Fibroblast of lung (primary cell): ENCODE data around the gene PPP4R1. TPM values are rescaled to one million over a fixed set of nuclear protein-coding genes. Genes with fewer than 3 reads are reported as not detected.

Experiments used
- DNase-seq, 2 donors: peaks; one replicate each; pipeline versions ENCODE4 v3.0.0 to v3.0.0-alpha.2; 2010; ENCODE audit warnings: low read depth in 2 of 2
- H2AFZ ChIP-seq: 2 replicates; pipeline ENCODE4 v1.5.1; 2012; ENCODE audit warnings: low read length, control low read depth, inconsistent platforms
- H3K27ac ChIP-seq: 2 replicates; pipeline ENCODE4 v1.5.1; 2011; ENCODE audit warnings: low read length, control low read depth; ENCODE audit not compliant: insufficient read depth
- H3K27me3 ChIP-seq: 2 replicates; pipeline ENCODE4 v1.5.1; 2011; ENCODE audit warnings: mild to moderate bottlenecking, low read length; ENCODE audit not compliant: control insufficient read depth, insufficient read depth
- H3K36me3 ChIP-seq: 2 replicates; pipeline ENCODE4 v1.5.1; 2011; ENCODE audit warnings: low read length; ENCODE audit not compliant: control insufficient read depth, insufficient read depth
- H3K4me1 ChIP-seq: 2 replicates; pipeline ENCODE4 v1.5.1; 2011; ENCODE audit warnings: low read length; ENCODE audit not compliant: control insufficient read depth, insufficient read depth; ENCODE audit errors: extremely low read depth
- H3K4me2 ChIP-seq: 2 replicates; pipeline ENCODE4 v1.5.1; 2011; ENCODE audit warnings: low read length, control low read depth; ENCODE audit not compliant: insufficient read depth; ENCODE audit errors: extremely low read depth
- H3K4me3 ChIP-seq, 4 experiments: fragments of 200-600 bp in 1 of 4; sonication (generic) in 1 of 4; replicated peaks in 1 of 4; 2 replicates each; pipeline ENCODE4 v1.5.1; 2011 to 2016; ENCODE audit warnings: low read length in 4 of 4, low read depth in 3 of 4, mild to moderate bottlenecking in 3 of 4, control low read depth in 2 of 4, inconsistent platforms in 1 of 4, mixed read lengths in 1 of 4; ENCODE audit not compliant: insufficient read depth in 1 of 4; ENCODE audit errors: control extremely low read depth in 1 of 4
- H3K79me2 ChIP-seq: 2 replicates; pipeline ENCODE4 v1.5.1; 2012; ENCODE audit warnings: mild to moderate bottlenecking, low read length, inconsistent platforms; ENCODE audit not compliant: control insufficient read depth, insufficient read depth
- H3K9ac ChIP-seq: 2 replicates; pipeline ENCODE4 v1.5.1; 2011; ENCODE audit warnings: mild to moderate bottlenecking, low read length, control low read depth; ENCODE audit not compliant: insufficient read depth
- H3K9me3 ChIP-seq: 2 replicates; pipeline ENCODE4 v1.5.1; 2012; ENCODE audit warnings: low read depth, low read length; ENCODE audit not compliant: control insufficient read depth, insufficient read depth
- H4K20me1 ChIP-seq: 2 replicates; pipeline ENCODE4 v1.5.1; 2011; ENCODE audit warnings: low read length; ENCODE audit not compliant: control insufficient read depth, insufficient read depth; ENCODE audit errors: extremely low read depth
- EZH2 ChIP-seq: IDR thresholded peaks from 2 replicates; pipeline ENCODE4 v1.5.1; 2012; ENCODE audit warnings: low read length, control low read depth, mild to moderate bottlenecking; ENCODE audit errors: missing control alignments
- polyA minus RNA-seq: library from RNA; depleted of rRNA, polyadenylated mRNA; stranded (reverse); fragments of >200 nt; gene quantifications from 2 replicates; pipeline ENCODE4 v1.2.3, GENCODE V29; 2011; ENCODE audit warnings: low replicate concordance
- polyA plus RNA-seq, 2 donors: library from polyadenylated mRNA; depleted of rRNA in 1 of 2; stranded (reverse) in 1 of 2; unstranded in 1 of 2; fragments of >200 nt; gene quantifications; 2 replicates each; pipeline ENCODE4 v1.2.1, GENCODE V29; 2011 to 2012; ENCODE audit warnings: missing spikeins in 1 of 2
- total RNA-seq: library from RNA; depleted of rRNA; stranded (reverse); fragments of >200 nt; gene quantifications from 2 replicates; pipeline ENCODE4 v1.2.1, GENCODE V29; 2014
- TF ChIP-seq, protein P1 (sequence below), 2 donors: IDR thresholded peaks in 1 of 2; conservative IDR thresholded peaks in 1 of 2; 1 replicate in 1 of 2; 2 replicates in 1 of 2; pipeline ENCODE4 v1.5.1; 2011 to 2012; ENCODE audit warnings: low read length in 2 of 2, control low read depth in 1 of 2, inconsistent platforms in 1 of 2, low read depth in 1 of 2, mild to moderate bottlenecking in 1 of 2

Gene PPP4R1
- total RNA-seq (90.9 and 108 TPM in 2 replicates), polyA plus RNA-seq (83.5 and 92.6 TPM in 2 replicates), polyA minus RNA-seq (90.4 and 187 TPM in 2 replicates)
- polyA plus RNA-seq (2012): 57.9 and 59.3 TPM in 2 replicates

GRCh38 chr18:9614401-9615279 lies at the start of gene PPP4R1:
PPP4R1 (minus strand) TSS chr18:9614559; CDS start chr18:9614484, 75 bp downstream.
- H3K9me3 ChIP-seq: no peaks in the 10 kb centered on the region
- peak within 1 kb of the TSS; percentile 91 for H3K9ac ChIP-seq
- H3K27ac ChIP-seq: peak within 1 kb of the TSS; percentile 94
- no peak within 1 kb of the TSS for H2AFZ ChIP-seq
- peaks cover 3% of the 10 kb centered on the region for H3K36me3 ChIP-seq
- peaks cover 2% of the 10 kb centered on the region for H4K20me1 ChIP-seq
- H3K79me2 ChIP-seq: peaks cover 45% of the 10 kb centered on the region
- peak; percentile 60 to 72 for DNase-seq
- peak within 1 kb of the TSS; percentile 83 for H3K4me2 ChIP-seq
- no peaks in the 10 kb centered on the region for H3K27me3 ChIP-seq
- H3K4me1 ChIP-seq: peaks cover 14% of the 10 kb centered on the region
- H3K4me3 ChIP-seq: peak within 1 kb of the TSS; percentile 67 to 91 (median 76)
- no peak for TF ChIP-seq EZH2
- TF ChIP-seq, protein P1, sequence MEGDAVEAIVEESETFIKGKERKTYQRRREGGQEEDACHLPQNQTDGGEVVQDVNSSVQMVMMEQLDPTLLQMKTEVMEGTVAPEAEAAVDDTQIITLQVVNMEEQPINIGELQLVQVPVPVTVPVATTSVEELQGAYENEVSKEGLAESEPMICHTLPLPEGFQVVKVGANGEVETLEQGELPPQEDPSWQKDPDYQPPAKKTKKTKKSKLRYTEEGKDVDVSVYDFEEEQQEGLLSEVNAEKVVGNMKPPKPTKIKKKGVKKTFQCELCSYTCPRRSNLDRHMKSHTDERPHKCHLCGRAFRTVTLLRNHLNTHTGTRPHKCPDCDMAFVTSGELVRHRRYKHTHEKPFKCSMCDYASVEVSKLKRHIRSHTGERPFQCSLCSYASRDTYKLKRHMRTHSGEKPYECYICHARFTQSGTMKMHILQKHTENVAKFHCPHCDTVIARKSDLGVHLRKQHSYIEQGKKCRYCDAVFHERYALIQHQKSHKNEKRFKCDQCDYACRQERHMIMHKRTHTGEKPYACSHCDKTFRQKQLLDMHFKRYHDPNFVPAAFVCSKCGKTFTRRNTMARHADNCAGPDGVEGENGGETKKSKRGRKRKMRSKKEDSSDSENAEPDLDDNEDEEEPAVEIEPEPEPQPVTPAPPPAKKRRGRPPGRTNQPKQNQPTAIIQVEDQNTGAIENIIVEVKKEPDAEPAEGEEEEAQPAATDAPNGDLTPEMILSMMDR (conservative IDR thresholded peaks at IDR 0.05 in 1 of 2, IDR thresholded peaks at IDR 0.05 in 1 of 2; ENCODE audit: low read depth in 1 of 2, low read length in 2 of 2): no peak

- H2AFZ ChIP-seq: no peak overlapping the region
- no peaks in the 10 kb centered on the region for H3K9me3 ChIP-seq
- no peak overlapping the region for H3K4me3 ChIP-seq
- no peaks in the 10 kb centered on the region for H4K20me1 ChIP-seq
- TF ChIP-seq, protein P1 (conservative IDR thresholded peaks at IDR 0.05 in 1 of 2, IDR thresholded peaks at IDR 0.05 in 1 of 2; ENCODE audit: low read depth in 1 of 2, low read length in 2 of 2): no peak
- no peak for TF ChIP-seq EZH2
- no peaks in the 10 kb centered on the region for H3K27me3 ChIP-seq
- H3K9ac ChIP-seq: no peak overlapping the region
- no peaks in the 10 kb centered on the region for H3K36me3 ChIP-seq
- H3K27ac ChIP-seq: no peak overlapping the region
- H3K4me1 ChIP-seq: no peaks in the 10 kb centered on the region
- H3K79me2 ChIP-seq: no peaks in the 10 kb centered on the region
- DNase-seq: no peak
- no peak overlapping the region for H3K4me2 ChIP-seq
Observed at GRCh38 chr18:9663377-9663776, 49.0 kb upstream of the PPP4R1 start.

DNA sequence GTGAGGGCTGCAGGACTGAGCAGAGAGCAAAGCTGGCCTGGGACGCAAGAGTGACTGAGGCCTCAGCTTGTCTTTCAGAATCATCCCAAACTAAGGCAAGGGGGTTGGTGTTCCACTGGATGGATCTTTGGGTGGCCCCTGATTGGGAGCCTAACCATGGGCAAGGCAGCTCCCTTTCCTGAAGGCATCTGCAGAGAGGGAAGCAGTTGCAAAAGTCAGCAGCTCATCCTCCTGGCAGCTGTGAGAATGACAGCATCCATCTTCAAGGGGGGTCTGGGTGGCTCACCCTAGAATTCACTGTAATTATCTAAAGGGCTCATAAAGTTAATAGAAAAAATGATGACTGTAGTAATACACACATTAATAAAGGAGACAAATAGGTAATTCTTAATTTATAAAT lies 47.2 kb upstream of the PPP4R1 start:
- Histone ChIP-seq H3K79me2 (no peaks in the 10 kb centered on the region), H3K9me3 (no peaks in the 10 kb centered on the region), H3K4me3 (no peak overlapping the region), H3K4me2 (no peak overlapping the region), H3K27me3 (no peaks in the 10 kb centered on the region), H3K9ac (no peak overlapping the region), H4K20me1 (no peaks in the 10 kb centered on the region), H3K4me1 (no peaks in the 10 kb centered on the region), H2AFZ (no peak overlapping the region), H3K27ac (no peak overlapping the region), H3K36me3 (no peaks in the 10 kb centered on the region)
- peak in 1 of 2 donors; percentile 39 for DNase-seq
- TF ChIP-seq, protein P1 (conservative IDR thresholded peaks at IDR 0.05 in 1 of 2, IDR thresholded peaks at IDR 0.05 in 1 of 2; ENCODE audit: low read depth in 1 of 2, low read length in 2 of 2): peak in 1 of 2 donors; percentile 24
- TF ChIP-seq EZH2: no peak
